CD14-positive monocyte (primary cell): Measurements from ENCODE around the gene PRKN. TPM values are rescaled to one million over a fixed set of nuclear protein-coding genes. Genes with fewer than 3 reads are reported as not detected.

Experiments used
- DNase-seq, 3 donors: peaks; one replicate each; pipeline ENCODE4 v3.0.0-alpha.2; 2011 to 2022
- H2AFZ ChIP-seq: 2 replicates; pipeline ENCODE4 v1.6.0; 2012; ENCODE audit warnings: mild to moderate bottlenecking, low read depth, low read length, inconsistent platforms; ENCODE audit not compliant: insufficient read depth, poor library complexity, severe bottlenecking
- H3K27ac ChIP-seq, 2 donors: 1 replicate in 1 of 2; 2 replicates in 1 of 2; pipeline ENCODE4 v1.5.1; 2012 to 2013; ENCODE audit warnings: low read length in 2 of 2, control low read depth in 1 of 2, inconsistent platforms in 1 of 2, low read depth in 1 of 2, mild to moderate bottlenecking in 1 of 2
- H3K27me3 ChIP-seq, 2 donors: one replicate each; pipeline versions ENCODE4 v1.6.0 to v1.6.1; 2011 to 2013; ENCODE audit warnings: low read length in 2 of 2; ENCODE audit not compliant: control insufficient read depth in 2 of 2, insufficient read depth in 2 of 2
- H3K36me3 ChIP-seq, 2 donors: replicated peaks in 1 of 2; 1 replicate in 1 of 2; 2 replicates in 1 of 2; pipeline versions ENCODE4 v1.5.1 to v1.6.1; 2012 to 2013; ENCODE audit warnings: low read length in 2 of 2, control low read depth in 1 of 2, inconsistent platforms in 1 of 2, mild to moderate bottlenecking in 1 of 2; ENCODE audit not compliant: insufficient read depth in 2 of 2, control insufficient read depth in 1 of 2
- H3K4me1 ChIP-seq, 2 donors: 1 replicate in 1 of 2; 2 replicates in 1 of 2; pipeline versions ENCODE4 v1.5.1 to v1.6.1; 2012 to 2013; ENCODE audit warnings: low read length in 2 of 2, control low read depth in 1 of 2, inconsistent platforms in 1 of 2, mild to moderate bottlenecking in 1 of 2, moderate library complexity in 1 of 2; ENCODE audit not compliant: insufficient read depth in 2 of 2, control insufficient read depth in 1 of 2
- H3K4me2 ChIP-seq: replicated peaks from 2 replicates; pipeline ENCODE3; 2012; ENCODE audit warnings: low read length, moderate library complexity, mild to moderate bottlenecking; ENCODE audit not compliant: poor library complexity, severe bottlenecking; ENCODE audit errors: extremely low read depth
- H3K4me3 ChIP-seq, 3 experiments: fragments of 200-600 bp in 1 of 3; sonication (generic) in 1 of 3; replicated peaks in 1 of 3; 1 replicate in 2 of 3; 2 replicates in 1 of 3; pipeline ENCODE4 v1.5.1; 2011 to 2013; ENCODE audit warnings: low read length in 3 of 3, mild to moderate bottlenecking in 3 of 3, control low read depth in 2 of 3, low read depth in 2 of 3, inconsistent platforms in 1 of 3, moderate library complexity in 1 of 3
- H3K79me2 ChIP-seq: 2 replicates; pipeline ENCODE4 v1.6.0; 2012; ENCODE audit warnings: mild to moderate bottlenecking, control low read depth, inconsistent platforms, low read length, moderate library complexity; ENCODE audit not compliant: insufficient read depth
- H3K9ac ChIP-seq: 2 replicates; pipeline ENCODE4 v1.6.0; 2017; ENCODE audit warnings: low read length, mild to moderate bottlenecking; ENCODE audit not compliant: insufficient read depth, poor library complexity, severe bottlenecking
- H3K9me3 ChIP-seq, 2 donors: replicated peaks in 1 of 2; 1 replicate in 1 of 2; 2 replicates in 1 of 2; pipeline versions ENCODE4 v1.5.1 to v1.6.1; 2012 to 2013; ENCODE audit warnings: low read length in 2 of 2, control low read depth in 1 of 2; ENCODE audit not compliant: control insufficient read depth in 1 of 2, insufficient read depth in 1 of 2
- H4K20me1 ChIP-seq: 2 replicates; pipeline ENCODE4 v1.6.0; 2012; ENCODE audit warnings: mild to moderate bottlenecking, low read length, control low read depth, moderate library complexity; ENCODE audit not compliant: insufficient read depth
- H3K27ac Mint-ChIP-seq, 7 donors: one replicate each; pipeline ENCODE4 v1.8.0; 2020; ENCODE audit warnings: mild to moderate bottlenecking in 7 of 7, mixed read lengths in 7 of 7, moderate library complexity in 6 of 7, inconsistent platforms in 2 of 7
- H3K27me3 Mint-ChIP-seq, 3 donors: one replicate each; pipeline ENCODE4 v1.8.0; 2021 to 2022; ENCODE audit warnings: low read depth in 3 of 3, mild to moderate bottlenecking in 3 of 3, mixed read lengths in 3 of 3, moderate library complexity in 3 of 3, inconsistent platforms in 1 of 3
- H3K36me3 Mint-ChIP-seq, 2 donors: one replicate each; pipeline ENCODE4 v1.8.0; 2020; ENCODE audit warnings: mixed read lengths in 2 of 2, inconsistent platforms in 1 of 2, mild to moderate bottlenecking in 1 of 2
- H3K4me1 Mint-ChIP-seq: one replicate; pipeline ENCODE4 v1.8.0; 2020; ENCODE audit warnings: mild to moderate bottlenecking, mixed read lengths
- H3K4me3 Mint-ChIP-seq, 2 donors: one replicate each; pipeline ENCODE4 v1.8.0; 2020; ENCODE audit warnings: mild to moderate bottlenecking in 2 of 2, mixed read lengths in 2 of 2, moderate library complexity in 1 of 2
- H3K9me3 Mint-ChIP-seq, 7 donors: one replicate each; pipeline ENCODE4 v1.8.0; 2020 to 2022; ENCODE audit warnings: mixed read lengths in 7 of 7, mild to moderate bottlenecking in 6 of 7, moderate library complexity in 6 of 7, inconsistent platforms in 2 of 7
- WGBS: methylation state at CpG from one replicate; pipeline ENCODE4 v1.1.5; 2013; ENCODE audit warnings: missing lambda C conversion rate; ENCODE audit not compliant: insufficient coverage; 5-methylcytosine and 5-hydroxymethylcytosine counted together
- intact Hi-C, 2 donors: fragments of 100-400 bp; cut with micrococcal nuclease; formaldehyde crosslinking; loops; one replicate each; pipeline versions ENCODE4 v1.15.0 to v1.15.1; 2023
- polyA plus RNA-seq, 3 donors: library from polyadenylated mRNA; depleted of rRNA in 1 of 3; unstranded in 2 of 3; stranded (reverse) in 1 of 3; fragments of 300-500 nt in 2 of 3; fragments of >200 nt in 1 of 3; fragmentation: Illumina TruSeq in 2 of 3; gene quantifications; 1 replicate in 2 of 3; 2 replicates in 1 of 3; pipeline ENCODE4 v1.2.3, GENCODE V29; 2012 to 2021
- TF ChIP-seq, protein P1 (sequence below): fragments of 200-600 bp; IDR thresholded peaks from one replicate; pipeline ENCODE4 v1.8.0; 2022; ENCODE audit warnings: antibody characterized with exemption, mild to moderate bottlenecking

PRKN gene
- polyA plus RNA-seq, 3 donors, result 0.19 to 0.21 TPM; not detected in 1

DNA sequence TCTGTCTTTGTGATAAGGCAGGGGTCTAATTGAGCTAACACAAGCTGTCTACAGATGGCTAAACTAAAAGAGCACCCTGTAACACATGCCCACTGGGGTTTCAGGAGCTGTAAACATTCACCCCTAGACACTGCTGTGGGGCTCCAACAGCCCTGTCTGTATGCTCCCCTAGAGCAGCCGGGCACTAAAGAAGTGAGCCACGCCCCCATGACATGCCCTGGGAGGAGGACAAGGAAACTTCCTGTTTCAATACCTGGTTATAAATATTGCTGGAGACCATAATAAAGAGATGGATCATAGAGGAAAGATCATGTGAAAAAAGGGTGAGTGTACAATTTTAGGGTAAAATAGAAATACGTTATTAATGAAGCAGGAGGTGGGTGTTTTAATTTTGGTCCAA is 786.0 kb downstream of the PRKN start:
- H3K9me3 ChIP-seq, result peaks cover 0 to 7% of the 10 kb centered on the region in 2 donors
- no peak overlapping the region for H2AFZ ChIP-seq
- Mint-ChIP-seq H3K9me3 (peaks cover 0 to 10% (median 6%) of the 10 kb centered on the region in 7 donors), H3K27ac (no peak overlapping the region), H3K4me3 (no peak overlapping the region), H3K27me3 (peaks cover 0 to 2% (median 0%) of the 10 kb centered on the region in 3 donors), H3K36me3 (no peaks in the 10 kb centered on the region), H3K4me1 (no peaks in the 10 kb centered on the region)
- H3K4me1 ChIP-seq, result no peaks in the 10 kb centered on the region
- WGBS, result 100% methylated on average over 1 of the region's 3 CpGs
- H3K9ac ChIP-seq, result no peak overlapping the region
- H4K20me1 ChIP-seq, result no peaks in the 10 kb centered on the region
- no peaks in the 10 kb centered on the region for H3K27me3 ChIP-seq
- H3K36me3 ChIP-seq, result no peaks in the 10 kb centered on the region
- no peak overlapping the region for H3K4me3 ChIP-seq
- no peaks in the 10 kb centered on the region for H3K79me2 ChIP-seq
- no peak for DNase-seq
- no peak overlapping the region for H3K4me2 ChIP-seq
- TF ChIP-seq, protein P1, sequence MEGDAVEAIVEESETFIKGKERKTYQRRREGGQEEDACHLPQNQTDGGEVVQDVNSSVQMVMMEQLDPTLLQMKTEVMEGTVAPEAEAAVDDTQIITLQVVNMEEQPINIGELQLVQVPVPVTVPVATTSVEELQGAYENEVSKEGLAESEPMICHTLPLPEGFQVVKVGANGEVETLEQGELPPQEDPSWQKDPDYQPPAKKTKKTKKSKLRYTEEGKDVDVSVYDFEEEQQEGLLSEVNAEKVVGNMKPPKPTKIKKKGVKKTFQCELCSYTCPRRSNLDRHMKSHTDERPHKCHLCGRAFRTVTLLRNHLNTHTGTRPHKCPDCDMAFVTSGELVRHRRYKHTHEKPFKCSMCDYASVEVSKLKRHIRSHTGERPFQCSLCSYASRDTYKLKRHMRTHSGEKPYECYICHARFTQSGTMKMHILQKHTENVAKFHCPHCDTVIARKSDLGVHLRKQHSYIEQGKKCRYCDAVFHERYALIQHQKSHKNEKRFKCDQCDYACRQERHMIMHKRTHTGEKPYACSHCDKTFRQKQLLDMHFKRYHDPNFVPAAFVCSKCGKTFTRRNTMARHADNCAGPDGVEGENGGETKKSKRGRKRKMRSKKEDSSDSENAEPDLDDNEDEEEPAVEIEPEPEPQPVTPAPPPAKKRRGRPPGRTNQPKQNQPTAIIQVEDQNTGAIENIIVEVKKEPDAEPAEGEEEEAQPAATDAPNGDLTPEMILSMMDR, result no peak
- no peak overlapping the region for H3K27ac ChIP-seq
- intact Hi-C loops, result no loop called here

DNA sequence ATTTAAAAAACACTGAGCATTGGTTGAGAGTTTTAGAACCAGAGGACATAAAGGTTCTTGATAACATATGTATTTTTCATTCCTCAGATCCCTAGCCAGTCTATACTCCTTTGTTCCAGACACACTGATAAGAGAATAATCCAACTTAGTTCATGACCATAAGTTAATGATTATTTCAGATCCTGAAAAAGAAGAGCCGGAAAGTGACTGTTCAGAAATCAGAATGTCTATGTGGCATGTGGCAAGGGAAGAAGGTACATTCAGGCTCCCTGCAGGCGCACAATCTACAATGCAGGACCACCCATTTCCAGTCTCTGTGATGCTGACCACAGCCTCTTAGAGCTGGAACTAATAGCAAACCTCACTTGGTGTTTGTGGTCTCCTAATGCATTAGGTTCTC is 787.0 kb downstream of the PRKN start:
- Mint-ChIP-seq H3K27me3 (peaks cover 0 to 2% (median 0%) of the 10 kb centered on the region in 3 donors), H3K9me3 (peaks cover 0 to 17% (median 8%) of the 10 kb centered on the region in 7 donors), H3K27ac (no peak overlapping the region), H3K4me1 (no peaks in the 10 kb centered on the region), H3K4me3 (no peak overlapping the region), H3K36me3 (no peaks in the 10 kb centered on the region)
- no peak overlapping the region for H3K4me2 ChIP-seq
- H3K9me3 ChIP-seq, result peaks cover 0 to 11% of the 10 kb centered on the region in 2 donors
- no peaks in the 10 kb centered on the region for H3K4me1 ChIP-seq
- no peak overlapping the region for H3K27ac ChIP-seq
- no peak overlapping the region for H3K9ac ChIP-seq
- H3K27me3 ChIP-seq, result no peaks in the 10 kb centered on the region
- DNase-seq, result no peak
- H2AFZ ChIP-seq, result no peak overlapping the region
- 80% methylated on average over 1 of the region's 2 CpGs for WGBS
- no peaks in the 10 kb centered on the region for H3K36me3 ChIP-seq
- intact Hi-C loops, result no loop called here
- H3K79me2 ChIP-seq, result no peaks in the 10 kb centered on the region
- no peak overlapping the region for H3K4me3 ChIP-seq
- no peaks in the 10 kb centered on the region for H4K20me1 ChIP-seq
- TF ChIP-seq, protein P1, result no peak
